Measurements from ENCODE around the gene ODC1.
"Not testable (repeated sequence)": the region's sequence is repeated elsewhere in the genome, so short reads cannot be mapped to it uniquely, and the experiment has no call there.

ODC1 gene

GRCh38 chr2:10478298-10478625, 30.1 kb upstream of the ODC1 start:
- no peak for DNase-seq (ENCODE audit: low spot score)

GRCh38 chr2:10477443-10478297, 29.5 kb upstream of the ODC1 start:
- DNase-seq (ENCODE audit: low spot score): no peak

- no peak for DNase-seq (ENCODE audit: low spot score)
Observed at GRCh38 chr2:10476723-10477442, 28.8 kb upstream of the ODC1 start.

- no peak for DNase-seq (ENCODE audit: low spot score)
Observed at GRCh38 chr2:10475811-10476660, 27.9 kb upstream of the ODC1 start.

- DNase-seq (ENCODE audit: low spot score): no peak
Observed at GRCh38 chr2:10475221-10475722, 27.1 kb upstream of the ODC1 start.

- no peak for DNase-seq (ENCODE audit: low spot score)
Observed at GRCh38 chr2:10473121-10473756, 25.1 kb upstream of the ODC1 start.

- DNase-seq (ENCODE audit: low spot score): no peak
Observed at GRCh38 chr2:10471955-10472354, 23.8 kb upstream of the ODC1 start.

GRCh38 chr2:10471046-10471571, 23.0 kb upstream of the ODC1 start:
- DNase-seq (ENCODE audit: low spot score): no peak

- no peak for DNase-seq (ENCODE audit: low spot score)
Observed at GRCh38 chr2:10469955-10470608, 22.0 kb upstream of the ODC1 start.

GRCh38 chr2:10469301-10469700, 21.2 kb upstream of the ODC1 start:
- DNase-seq (ENCODE audit: low spot score): no peak

GRCh38 chr2:10467401-10467800, 19.3 kb upstream of the ODC1 start:
- DNase-seq (ENCODE audit: low spot score): no peak

- no peak for DNase-seq (ENCODE audit: low spot score)
Observed at GRCh38 chr2:10466801-10467200, 18.7 kb upstream of the ODC1 start.

- DNase-seq (ENCODE audit: low spot score): no peak
Observed at GRCh38 chr2:10465910-10466309, 17.8 kb upstream of the ODC1 start.

- DNase-seq (ENCODE audit: low spot score): no peak
Observed at GRCh38 chr2:10462178-10463083, 14.3 kb upstream of the ODC1 start.

- DNase-seq (ENCODE audit: low spot score): no peak
Observed at GRCh38 chr2:10460366-10460796, 12.3 kb upstream of the ODC1 start.

GRCh38 chr2:10457846-10458598, 9.9 kb upstream of the ODC1 start:
- no peak for DNase-seq (ENCODE audit: low spot score)

GRCh38 chr2:10457195-10457594, 9.1 kb upstream of the ODC1 start:
- DNase-seq (ENCODE audit: low spot score): not testable (repeated sequence)

- DNase-seq (ENCODE audit: low spot score): no peak
Observed at GRCh38 chr2:10454505-10454904, 6.4 kb upstream of the ODC1 start.

- no peak for DNase-seq (ENCODE audit: low spot score)
Observed at GRCh38 chr2:10453905-10454298, 5.8 kb upstream of the ODC1 start.

Measured in hepatic stellate cell (primary cell).